HCT116 (cell line): ENCODE results near the gene EDN1. TPM values are rescaled to one million over a fixed set of nuclear protein-coding genes. Genes with fewer than 3 reads are reported as not detected.

Source experiments
- ATAC-seq: fragments of 200-7000 bp; cut with Tn5 transposase; 2 replicates; pipeline ENCODE4 v1.9.1; 2020; ENCODE audit warnings: mild to moderate bottlenecking, moderate library complexity
- BruUV-seq: library from RNA; stranded (reverse); fragments of 400-500 nt; replicated peaks from 2 replicates; lab custom pipeline; 2021; lab: Mats Ljungman, UMichigan
- CTCF ChIA-PET: fragments of 300-600 bp; sonication (Branson Sonifier 250); formaldehyde crosslinking; loops from one replicate; lab custom pipeline; 2021; ENCODE audit warnings: antibody characterized with exemption; lab: Charles Lee
- POLR2A ChIA-PET: fragments of 300-600, 350-600 bp; sonication (Branson Sonifier 250); formaldehyde crosslinking; loops from one replicate; lab custom pipeline; 2021; ENCODE audit warnings: antibody characterized with exemption; lab: Charles Lee
- RAD21 ChIA-PET, 2 experiments: fragments of 300-600 bp; sonication (Branson Sonifier 250); formaldehyde crosslinking; loops; one replicate each; lab custom pipeline; 2023; ENCODE audit warnings: low total read pairs in 2 of 2; ENCODE audit not compliant: uncharacterized antibody in 2 of 2, unreplicated experiment in 2 of 2, low non-redundant PET in 1 of 2; lab: Charles Lee
- DNase-seq: peaks from one replicate; pipeline ENCODE4 v3.0.0-alpha.2; 2010; ENCODE audit warnings: low read depth, low spot score
- H2AFZ ChIP-seq: fragments of 200-600 bp; shearing (Covaris generic), sonication (generic); 2 replicates; pipeline ENCODE4 v1.6.1; 2017; ENCODE audit warnings: low read depth, mixed run types, mixed read lengths, antibody characterized with exemption, low read length; ENCODE audit not compliant: poor library complexity, severe bottlenecking
- H3K27ac ChIP-seq: 2 replicates; pipeline ENCODE4 v1.5.1; 2012; ENCODE audit warnings: low read depth, low read length
- H3K27me3 ChIP-seq: fragments of 200-600 bp; sonication (generic); 2 replicates; pipeline ENCODE4 v1.6.1; 2016; ENCODE audit warnings: mixed run types, low read length, mixed read lengths; ENCODE audit not compliant: insufficient read depth
- H3K36me3 ChIP-seq, 2 experiments: fragments of 200-500 bp in 1 of 2; fragments of 200-600 bp in 1 of 2; sonication (Bioruptor generic) in 1 of 2; sonication (generic) in 1 of 2; 2 replicates each; pipeline versions ENCODE4 v1.5.1 to v1.6.1; 2014 to 2016; ENCODE audit warnings: low read length in 2 of 2, inconsistent platforms in 1 of 2, mixed read lengths in 1 of 2, mixed run types in 1 of 2; ENCODE audit not compliant: insufficient read depth in 2 of 2, control insufficient read depth in 1 of 2
- H3K4me1 ChIP-seq, 2 experiments: fragments of 200-600 bp in 1 of 2; sonication (generic) in 1 of 2; 2 replicates each; pipeline versions ENCODE4 v1.5.1 to v1.6.1; 2012 to 2017; ENCODE audit warnings: low read length in 2 of 2, inconsistent platforms in 1 of 2, mild to moderate bottlenecking in 1 of 2, mixed read lengths in 1 of 2, mixed run types in 1 of 2, moderate library complexity in 1 of 2; ENCODE audit not compliant: insufficient read depth in 2 of 2, control insufficient read depth in 1 of 2
- H3K4me2 ChIP-seq: fragments of 200-600 bp; sonication (generic); 2 replicates; pipeline ENCODE4 v1.6.1; 2017; ENCODE audit warnings: mixed run types, low read length, mixed read lengths
- H3K4me3 ChIP-seq, 2 experiments: fragments of 200-600 bp in 1 of 2; sonication (generic) in 1 of 2; replicated peaks in 1 of 2; 2 replicates each; pipeline ENCODE4 v1.5.1; 2011 to 2016; ENCODE audit warnings: low read length in 2 of 2, control low read depth in 1 of 2, low read depth in 1 of 2, mild to moderate bottlenecking in 1 of 2, mixed read lengths in 1 of 2, mixed run types in 1 of 2
- H3K79me2 ChIP-seq: fragments of 200-600 bp; sonication (generic); 2 replicates; pipeline ENCODE4 v1.6.1; 2017; ENCODE audit warnings: mild to moderate bottlenecking, mixed run types, low read length, moderate library complexity, mixed read lengths; ENCODE audit not compliant: insufficient read depth
- H3K9ac ChIP-seq: fragments of 200-600 bp; sonication (generic); 2 replicates; pipeline ENCODE4 v1.6.1; 2016; ENCODE audit warnings: low read length, mixed read lengths
- H3K9me2 ChIP-seq: fragments of 200-600 bp; sonication (generic), shearing (Covaris generic); 2 replicates; pipeline ENCODE4 v1.6.1; 2017; ENCODE audit warnings: mixed run types, mild to moderate bottlenecking, moderate library complexity; ENCODE audit not compliant: insufficient read depth
- H3K9me3 ChIP-seq, 2 experiments: fragments of 200-500 bp in 1 of 2; fragments of 200-600 bp in 1 of 2; sonication (Bioruptor generic) in 1 of 2; sonication (generic) in 1 of 2; 2 replicates each; pipeline ENCODE4 v1.6.1; 2014 to 2017; ENCODE audit warnings: low read length in 2 of 2, mixed read lengths in 2 of 2, inconsistent platforms in 1 of 2, low read depth in 1 of 2, mild to moderate bottlenecking in 1 of 2, mixed run types in 1 of 2, moderate library complexity in 1 of 2; ENCODE audit not compliant: control insufficient read depth in 1 of 2, insufficient read depth in 1 of 2
- H4K20me1 ChIP-seq: fragments of 200-600 bp; sonication (generic), shearing (Covaris generic); 2 replicates; pipeline ENCODE4 v1.6.1; 2017; ENCODE audit warnings: mixed run types, mild to moderate bottlenecking, moderate library complexity; ENCODE audit not compliant: insufficient read depth
- CBX3 ChIP-seq: IDR thresholded peaks from 2 replicates; pipeline ENCODE4 v1.6.1; 2012; ENCODE audit warnings: low read depth
- EGR1 ChIP-seq: IDR thresholded peaks from 2 replicates; pipeline ENCODE4 v1.6.1; 2012; ENCODE audit warnings: low read depth
- EZH2 ChIP-seq: fragments of 200-600 bp; sonication (generic); IDR thresholded peaks from 2 replicates; pipeline ENCODE4 v1.6.1; 2017; ENCODE audit warnings: antibody characterized with exemption, mixed run types
- EZH2phosphoT487 ChIP-seq: fragments of 200-600 bp; IDR thresholded peaks from 2 replicates; pipeline ENCODE4 v1.6.1; 2018; ENCODE audit warnings: antibody characterized with exemption, borderline replicate concordance
- FOSL1 ChIP-seq: IDR thresholded peaks from 2 replicates; pipeline ENCODE4 v1.6.1; 2012; ENCODE audit warnings: low read depth
- POLR2AphosphoS5 ChIP-seq: IDR thresholded peaks from 2 replicates; pipeline ENCODE4 v1.6.1; 2011; ENCODE audit warnings: mild to moderate bottlenecking, low read depth, low read length, moderate library complexity
- SIN3A ChIP-seq: IDR thresholded peaks from 2 replicates; pipeline ENCODE4 v1.6.1; 2012; ENCODE audit warnings: low read depth
- SP1 ChIP-seq: IDR thresholded peaks from 2 replicates; pipeline ENCODE4 v1.6.1; 2012; ENCODE audit warnings: low read depth
- SRF ChIP-seq: IDR thresholded peaks from 2 replicates; pipeline ENCODE4 v1.6.1; 2012; ENCODE audit warnings: low read depth
- TCF7L2 ChIP-seq: IDR thresholded peaks from 2 replicates; pipeline ENCODE4 v1.7.0; 2011; ENCODE audit warnings: borderline replicate concordance, inconsistent platforms; ENCODE audit not compliant: insufficient read depth, insufficient read length; ENCODE audit errors: extremely low read depth
- YY1 ChIP-seq: IDR thresholded peaks from 2 replicates; pipeline ENCODE4 v1.6.1; 2011; ENCODE audit warnings: low read length, low read depth, moderate library complexity, mild to moderate bottlenecking; ENCODE audit not compliant: insufficient replicate concordance; ENCODE audit errors: extremely low read depth
- intact Hi-C: fragments of 100-400 bp; cut with micrococcal nuclease; formaldehyde crosslinking; loops from 2 replicates; pipeline ENCODE4 v1.10.0; 2022
- total RNA-seq: library from RNA; stranded (reverse); gene quantifications from one replicate; pipeline ENCODE4 v1.2.1, GENCODE V29; 2021; ENCODE audit not compliant: unreplicated experiment
- TF ChIP-seq, protein P1 (sequence below): IDR thresholded peaks from 2 replicates; pipeline ENCODE4 v1.6.1; 2012
- TF ChIP-seq, protein P2 (sequence below): IDR thresholded peaks from 2 replicates; pipeline ENCODE4 v1.6.1; 2011; ENCODE audit warnings: mild to moderate bottlenecking, low read length, moderate library complexity; ENCODE audit not compliant: insufficient replicate concordance; ENCODE audit errors: extremely low read depth

Gene EDN1
- total RNA-seq, 1 experiment from 2014 or later, result 0.22 TPM

DNA sequence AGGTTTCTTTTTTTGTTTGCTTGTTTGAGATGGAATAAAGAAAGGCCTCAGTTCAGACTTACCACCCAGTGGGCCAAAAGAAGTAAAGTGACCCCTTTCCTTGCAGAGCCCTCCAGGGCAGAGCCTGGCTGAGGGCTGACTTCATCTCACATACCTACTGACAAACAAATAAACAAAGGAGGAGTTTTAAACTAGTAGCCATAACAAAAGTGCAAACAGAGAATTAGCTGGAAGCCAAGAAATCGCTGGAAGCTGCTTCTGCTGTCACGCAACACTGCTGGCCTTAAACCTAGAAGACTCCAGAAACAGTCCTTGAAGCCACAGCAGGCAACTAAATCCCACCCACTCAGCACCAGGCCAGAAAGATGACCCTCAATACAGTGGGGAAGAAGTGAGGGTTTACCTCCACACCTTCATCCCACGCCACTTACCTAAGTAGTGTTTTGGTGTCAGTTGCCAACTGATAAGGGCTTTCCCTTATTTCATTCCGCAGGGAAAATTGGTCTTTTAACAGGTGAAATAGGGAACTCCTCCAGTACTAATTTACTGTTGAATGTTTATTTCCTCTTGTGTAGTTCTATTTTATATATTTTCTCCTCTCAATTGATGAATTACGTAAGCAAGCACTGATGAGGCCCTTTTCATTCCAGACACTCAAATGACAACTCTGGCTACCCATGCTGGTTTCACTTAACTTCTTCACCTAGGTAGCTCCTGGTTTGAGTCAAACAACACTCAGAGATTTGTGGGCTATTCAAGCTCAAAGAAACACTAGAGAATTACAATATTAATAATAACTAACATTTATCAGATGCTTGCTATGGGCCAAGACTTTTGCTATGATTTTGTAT lies 46.2 kb downstream of the EDN1 start:
- no peaks in the 10 kb centered on the region for H3K27me3 ChIP-seq
- H4K20me1 ChIP-seq, result no peaks in the 10 kb centered on the region
- no peak overlapping the region for H3K9ac ChIP-seq
- H3K36me3 ChIP-seq, result no peaks in the 10 kb centered on the region
- peaks cover 0 to 12% of the 10 kb centered on the region in 2 experiments; a peak in 1 of 4 replicates for H3K4me1 ChIP-seq
- TF ChIP-seq, protein P1, sequence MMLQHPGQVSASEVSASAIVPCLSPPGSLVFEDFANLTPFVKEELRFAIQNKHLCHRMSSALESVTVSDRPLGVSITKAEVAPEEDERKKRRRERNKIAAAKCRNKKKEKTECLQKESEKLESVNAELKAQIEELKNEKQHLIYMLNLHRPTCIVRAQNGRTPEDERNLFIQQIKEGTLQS, result no peak
- TF ChIP-seq FOSL1, result no peak
- TF ChIP-seq SIN3A, result no peak
- no peak for TF ChIP-seq POLR2AphosphoS5
- TF ChIP-seq EZH2, result no peak
- TF ChIP-seq, protein P2, sequence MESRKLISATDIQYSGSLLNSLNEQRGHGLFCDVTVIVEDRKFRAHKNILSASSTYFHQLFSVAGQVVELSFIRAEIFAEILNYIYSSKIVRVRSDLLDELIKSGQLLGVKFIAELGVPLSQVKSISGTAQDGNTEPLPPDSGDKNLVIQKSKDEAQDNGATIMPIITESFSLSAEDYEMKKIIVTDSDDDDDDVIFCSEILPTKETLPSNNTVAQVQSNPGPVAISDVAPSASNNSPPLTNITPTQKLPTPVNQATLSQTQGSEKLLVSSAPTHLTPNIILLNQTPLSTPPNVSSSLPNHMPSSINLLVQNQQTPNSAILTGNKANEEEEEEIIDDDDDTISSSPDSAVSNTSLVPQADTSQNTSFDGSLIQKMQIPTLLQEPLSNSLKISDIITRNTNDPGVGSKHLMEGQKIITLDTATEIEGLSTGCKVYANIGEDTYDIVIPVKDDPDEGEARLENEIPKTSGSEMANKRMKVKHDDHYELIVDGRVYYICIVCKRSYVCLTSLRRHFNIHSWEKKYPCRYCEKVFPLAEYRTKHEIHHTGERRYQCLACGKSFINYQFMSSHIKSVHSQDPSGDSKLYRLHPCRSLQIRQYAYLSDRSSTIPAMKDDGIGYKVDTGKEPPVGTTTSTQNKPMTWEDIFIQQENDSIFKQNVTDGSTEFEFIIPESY, result no peak
- TF ChIP-seq TCF7L2, result no peak
- no peak for TF ChIP-seq SRF
- no peak for TF ChIP-seq SP1
- TF ChIP-seq CBX3, result no peak
- no peak for TF ChIP-seq EZH2phosphoT487
- TF ChIP-seq YY1, result no peak
- TF ChIP-seq EGR1, result no peak
- TF ChIP-seq, all 23 proteins: peak for 0
- no peaks in the 10 kb centered on the region for H3K9me2 ChIP-seq
- DNase-seq (no peak), ATAC-seq (no peak)
- POLR2A ChIA-PET, result interaction anchor here (1.0 to 1.7 kb wide), 2 partner anchors 12 kb away, joined by 3 to 6 read pairs; no protein-coding TSS in a partner anchor
- RAD21 ChIA-PET, result no interaction called here
- no TSS peak for BruUV-seq
- no peak overlapping the region for H3K27ac ChIP-seq
- H2AFZ ChIP-seq, result no peak overlapping the region
- H3K79me2 ChIP-seq, result no peaks in the 10 kb centered on the region
- CTCF ChIA-PET, result no interaction called here
- no peak overlapping the region for H3K4me3 ChIP-seq
- no peak overlapping the region for H3K4me2 ChIP-seq
- H3K9me3 ChIP-seq, result no peaks in the 10 kb centered on the region
- intact Hi-C loops, result no loop called here
